ENCODE results near the gene FGF9.

DNA sequence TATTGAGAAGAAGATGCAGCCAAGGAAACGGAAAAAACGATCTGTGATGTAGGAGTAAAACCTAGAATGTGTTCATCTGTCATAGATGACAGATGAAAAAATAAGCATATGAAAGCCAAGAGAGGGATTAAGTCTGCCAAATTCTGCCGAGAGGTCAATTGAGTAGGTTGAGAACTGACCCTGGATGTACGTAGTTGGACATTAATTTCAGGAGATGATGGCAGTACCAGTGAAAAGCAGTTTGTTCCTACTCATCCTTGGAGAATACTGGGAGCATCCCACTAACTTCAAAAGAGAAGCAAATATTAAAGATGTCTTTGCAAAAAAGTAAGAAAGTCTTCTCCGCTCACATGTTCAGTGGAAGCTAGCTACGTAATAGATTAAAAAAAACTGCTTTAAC is 11.8 kb upstream of the FGF9 start:
- TF ChIP-seq, protein P1, sequence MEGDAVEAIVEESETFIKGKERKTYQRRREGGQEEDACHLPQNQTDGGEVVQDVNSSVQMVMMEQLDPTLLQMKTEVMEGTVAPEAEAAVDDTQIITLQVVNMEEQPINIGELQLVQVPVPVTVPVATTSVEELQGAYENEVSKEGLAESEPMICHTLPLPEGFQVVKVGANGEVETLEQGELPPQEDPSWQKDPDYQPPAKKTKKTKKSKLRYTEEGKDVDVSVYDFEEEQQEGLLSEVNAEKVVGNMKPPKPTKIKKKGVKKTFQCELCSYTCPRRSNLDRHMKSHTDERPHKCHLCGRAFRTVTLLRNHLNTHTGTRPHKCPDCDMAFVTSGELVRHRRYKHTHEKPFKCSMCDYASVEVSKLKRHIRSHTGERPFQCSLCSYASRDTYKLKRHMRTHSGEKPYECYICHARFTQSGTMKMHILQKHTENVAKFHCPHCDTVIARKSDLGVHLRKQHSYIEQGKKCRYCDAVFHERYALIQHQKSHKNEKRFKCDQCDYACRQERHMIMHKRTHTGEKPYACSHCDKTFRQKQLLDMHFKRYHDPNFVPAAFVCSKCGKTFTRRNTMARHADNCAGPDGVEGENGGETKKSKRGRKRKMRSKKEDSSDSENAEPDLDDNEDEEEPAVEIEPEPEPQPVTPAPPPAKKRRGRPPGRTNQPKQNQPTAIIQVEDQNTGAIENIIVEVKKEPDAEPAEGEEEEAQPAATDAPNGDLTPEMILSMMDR (IDR thresholded peaks at IDR 0.05), result no peak
- TF ChIP-seq POLR2A (IDR thresholded peaks at IDR 0.05), result no peak

All from vagina (tissue), 2 donors.